Measurements from ENCODE around the gene LSM3. TPM values are rescaled to one million over a fixed set of nuclear protein-coding genes. Genes with fewer than 3 reads are reported as not detected.

The LSM3 gene
- total RNA-seq, 1 donor: 5.1 TPM

DNA sequence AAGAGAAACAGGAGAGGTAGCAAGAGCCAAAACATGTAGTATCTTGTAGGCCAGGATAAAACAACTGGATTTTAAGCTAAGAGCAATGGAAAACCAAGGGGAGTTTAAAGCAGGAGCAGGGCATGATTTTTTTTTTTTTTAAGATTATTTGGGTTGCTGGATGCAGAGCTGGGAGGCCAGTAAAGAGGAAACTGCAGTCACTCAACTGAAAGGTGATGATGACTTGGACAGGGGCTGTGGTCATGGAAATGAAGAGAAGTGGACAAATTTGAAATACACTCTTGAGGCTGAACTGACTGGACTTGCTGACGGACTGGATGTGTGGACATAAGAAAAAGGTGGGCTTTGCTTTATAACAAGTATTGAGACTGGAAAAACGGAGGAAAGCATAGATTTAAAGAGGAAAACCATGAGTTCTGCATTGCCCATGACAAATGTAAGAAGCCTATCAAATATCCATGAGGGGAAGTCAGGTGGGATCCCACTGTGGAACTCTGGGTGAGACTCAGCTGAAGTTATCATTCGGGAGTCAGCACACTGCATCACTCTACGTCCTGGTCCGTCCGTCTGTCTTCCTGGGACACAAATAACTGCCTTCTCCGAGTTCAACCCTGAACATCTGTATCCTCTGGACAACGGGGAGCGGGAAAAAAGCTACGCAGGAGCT is 904 bp upstream of the LSM3 start:
- no peaks in the 10 kb centered on the region for H3K27me3 ChIP-seq (ENCODE audit: insufficient read depth, low read length)
- no peak for DNase-seq (ENCODE audit: insufficient read length, low spot score, missing footprints)

DNA sequence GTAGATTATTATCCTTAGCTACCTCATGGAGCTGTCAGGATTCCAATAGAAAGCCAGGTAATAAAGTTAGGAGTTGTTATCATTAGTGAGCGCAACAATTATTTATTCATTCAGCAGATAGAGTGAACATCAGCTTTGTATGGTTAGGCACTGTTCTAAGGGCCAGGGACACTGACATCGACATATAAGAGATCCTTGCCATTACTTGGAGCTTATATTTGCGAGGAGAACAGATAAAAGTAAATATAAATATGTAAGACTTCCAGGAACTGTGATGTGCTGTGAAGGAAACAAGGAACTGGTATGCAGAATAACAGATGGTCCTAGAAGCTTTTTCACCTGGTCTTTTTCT is 473 bp downstream of the LSM3 start:
- TF ChIP-seq, protein P1, sequence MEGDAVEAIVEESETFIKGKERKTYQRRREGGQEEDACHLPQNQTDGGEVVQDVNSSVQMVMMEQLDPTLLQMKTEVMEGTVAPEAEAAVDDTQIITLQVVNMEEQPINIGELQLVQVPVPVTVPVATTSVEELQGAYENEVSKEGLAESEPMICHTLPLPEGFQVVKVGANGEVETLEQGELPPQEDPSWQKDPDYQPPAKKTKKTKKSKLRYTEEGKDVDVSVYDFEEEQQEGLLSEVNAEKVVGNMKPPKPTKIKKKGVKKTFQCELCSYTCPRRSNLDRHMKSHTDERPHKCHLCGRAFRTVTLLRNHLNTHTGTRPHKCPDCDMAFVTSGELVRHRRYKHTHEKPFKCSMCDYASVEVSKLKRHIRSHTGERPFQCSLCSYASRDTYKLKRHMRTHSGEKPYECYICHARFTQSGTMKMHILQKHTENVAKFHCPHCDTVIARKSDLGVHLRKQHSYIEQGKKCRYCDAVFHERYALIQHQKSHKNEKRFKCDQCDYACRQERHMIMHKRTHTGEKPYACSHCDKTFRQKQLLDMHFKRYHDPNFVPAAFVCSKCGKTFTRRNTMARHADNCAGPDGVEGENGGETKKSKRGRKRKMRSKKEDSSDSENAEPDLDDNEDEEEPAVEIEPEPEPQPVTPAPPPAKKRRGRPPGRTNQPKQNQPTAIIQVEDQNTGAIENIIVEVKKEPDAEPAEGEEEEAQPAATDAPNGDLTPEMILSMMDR (IDR thresholded peaks at IDR 0.05; ENCODE audit: extremely low read depth, low read depth, low read length): no peak
- no peaks in the 10 kb centered on the region for H3K9me3 ChIP-seq (ENCODE audit: low read depth, low read length)
- H3K36me3 ChIP-seq (ENCODE audit: insufficient read depth, low read length): peaks cover 18% of the 10 kb centered on the region
- peaks cover 13% of the 10 kb centered on the region for H4K20me1 ChIP-seq (ENCODE audit: insufficient read depth, low read length)
- H3K4me3 ChIP-seq (ENCODE audit: insufficient read depth, low read length): peak overlapping the region; percentile 88
- H2AFZ ChIP-seq (ENCODE audit: low read length): peak overlapping the region; percentile 99
- H3K27ac ChIP-seq (ENCODE audit: low read depth, low read length): peak overlapping the region; percentile 75
- DNase-seq (ENCODE audit: insufficient read length, low spot score, missing footprints): no peak
- peaks cover 37% of the 10 kb centered on the region for H3K4me1 ChIP-seq (ENCODE audit: insufficient read depth, low read length)
- peak overlapping the region; percentile 86 for H3K4me2 ChIP-seq (ENCODE audit: insufficient read depth, low read length)
- H3K27me3 ChIP-seq (ENCODE audit: insufficient read depth, low read length): no peaks in the 10 kb centered on the region
- H3K79me2 ChIP-seq (ENCODE audit: insufficient read depth, low read length): peaks cover 65% of the 10 kb centered on the region

More for the DNA sequence above, 904 bp upstream of the LSM3 start:
- peaks cover 17% of the 10 kb centered on the region for H4K20me1 ChIP-seq (ENCODE audit: insufficient read depth, low read length)
- H2AFZ ChIP-seq (ENCODE audit: low read length): peak overlapping the region; percentile 38
- peak overlapping the region; percentile 88 for H3K4me3 ChIP-seq (ENCODE audit: insufficient read depth, low read length)
- peaks cover 72% of the 10 kb centered on the region for H3K79me2 ChIP-seq (ENCODE audit: insufficient read depth, low read length)
- TF ChIP-seq, protein P1 (IDR thresholded peaks at IDR 0.05; ENCODE audit: extremely low read depth, low read depth, low read length): no peak
- H3K9me3 ChIP-seq (ENCODE audit: low read depth, low read length): no peaks in the 10 kb centered on the region
- H3K27ac ChIP-seq (ENCODE audit: low read depth, low read length): peak overlapping the region; percentile 75
- H3K36me3 ChIP-seq (ENCODE audit: insufficient read depth, low read length): peaks cover 15% of the 10 kb centered on the region
- H3K4me2 ChIP-seq (ENCODE audit: insufficient read depth, low read length): peak overlapping the region; percentile 86
- peaks cover 38% of the 10 kb centered on the region for H3K4me1 ChIP-seq (ENCODE audit: insufficient read depth, low read length)

DNA sequence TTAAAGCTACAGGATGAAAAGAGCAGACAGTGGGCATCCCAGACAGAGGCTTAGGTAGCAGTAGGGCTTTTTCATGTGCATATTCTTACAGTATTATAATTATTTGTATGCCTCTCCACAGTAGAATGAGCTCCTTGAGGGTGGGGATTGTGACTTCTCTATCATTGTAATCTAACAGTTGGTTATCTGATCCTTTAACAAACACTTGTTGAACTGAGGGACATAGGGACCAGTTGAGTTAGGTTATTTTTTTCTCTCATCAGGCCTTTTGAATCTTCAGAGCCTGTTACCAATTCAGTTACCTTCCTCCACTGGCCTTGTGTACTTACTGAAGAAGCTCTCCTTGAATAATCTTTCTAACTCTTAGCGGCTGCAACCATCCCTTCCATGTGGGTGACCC is 1.2 kb downstream of the LSM3 start:
- peaks cover 19% of the 10 kb centered on the region for H3K36me3 ChIP-seq (ENCODE audit: insufficient read depth, low read length)
- H3K27ac ChIP-seq (ENCODE audit: low read depth, low read length): no peak overlapping the region
- no peaks in the 10 kb centered on the region for H3K27me3 ChIP-seq (ENCODE audit: insufficient read depth, low read length)
- H4K20me1 ChIP-seq (ENCODE audit: insufficient read depth, low read length): peaks cover 13% of the 10 kb centered on the region
- TF ChIP-seq, protein P1 (IDR thresholded peaks at IDR 0.05; ENCODE audit: extremely low read depth, low read depth, low read length): no peak
- no peak overlapping the region for H2AFZ ChIP-seq (ENCODE audit: low read length)
- DNase-seq (ENCODE audit: insufficient read length, low spot score, missing footprints): no peak
- no peak overlapping the region for H3K4me3 ChIP-seq (ENCODE audit: insufficient read depth, low read length)
- peaks cover 58% of the 10 kb centered on the region for H3K79me2 ChIP-seq (ENCODE audit: insufficient read depth, low read length)
- H3K4me2 ChIP-seq (ENCODE audit: insufficient read depth, low read length): peak overlapping the region; percentile 86
- peaks cover 31% of the 10 kb centered on the region for H3K4me1 ChIP-seq (ENCODE audit: insufficient read depth, low read length)
- H3K9me3 ChIP-seq (ENCODE audit: low read depth, low read length): no peaks in the 10 kb centered on the region

DNA sequence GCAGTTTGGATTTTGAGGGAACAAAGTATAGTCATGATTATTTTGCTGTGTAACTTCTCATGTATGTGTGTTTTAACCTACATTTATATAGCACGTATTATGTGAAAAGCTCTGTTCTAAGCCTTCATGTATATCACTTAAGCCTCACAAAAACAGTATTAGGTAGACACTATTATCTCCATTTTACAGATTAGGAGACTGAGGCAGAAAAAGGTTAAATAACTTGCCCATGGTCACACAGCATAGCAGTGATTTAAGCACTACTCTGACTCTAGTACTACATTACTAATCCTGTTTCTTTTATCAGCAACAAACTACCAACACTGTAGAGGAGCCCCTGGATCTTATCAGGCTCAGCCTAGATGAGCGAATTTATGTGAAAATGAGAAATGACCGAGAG is 2.6 kb downstream of the LSM3 start:
- TF ChIP-seq, protein P1 (IDR thresholded peaks at IDR 0.05; ENCODE audit: extremely low read depth, low read depth, low read length): no peak
- Histone ChIP-seq H3K9me3 (ENCODE audit: low read depth, low read length) (no peaks in the 10 kb centered on the region), H3K4me1 (ENCODE audit: insufficient read depth, low read length) (peaks cover 19% of the 10 kb centered on the region), H3K4me3 (ENCODE audit: insufficient read depth, low read length) (no peak overlapping the region), H3K27ac (ENCODE audit: low read depth, low read length) (no peak overlapping the region), H3K79me2 (ENCODE audit: insufficient read depth, low read length) (peaks cover 46% of the 10 kb centered on the region), H4K20me1 (ENCODE audit: insufficient read depth, low read length) (no peaks in the 10 kb centered on the region), H3K4me2 (ENCODE audit: insufficient read depth, low read length) (no peak overlapping the region), H3K36me3 (ENCODE audit: insufficient read depth, low read length) (peaks cover 22% of the 10 kb centered on the region), H3K27me3 (ENCODE audit: insufficient read depth, low read length) (no peaks in the 10 kb centered on the region), H2AFZ (ENCODE audit: low read length) (no peak overlapping the region)
- DNase-seq (ENCODE audit: insufficient read length, low spot score, missing footprints): no peak

Data from osteoblast (primary cell).